Measurements from ENCODE around the gene ARMH4.

The ARMH4 gene

GRCh38 chr14:58100735-58101368 lies 51.2 kb downstream of the ARMH4 start:
- no peak for DNase-seq (ENCODE audit: low read depth in 2 of 2)

- no peak for DNase-seq (ENCODE audit: low read depth in 2 of 2)
Measured at GRCh38 chr14:58099682-58100081, 52.3 kb downstream of the ARMH4 start.

GRCh38 chr14:58098507-58098906 lies 53.5 kb downstream of the ARMH4 start:
- DNase-seq (ENCODE audit: low read depth in 2 of 2): no peak

GRCh38 chr14:58096731-58097130 lies 55.3 kb downstream of the ARMH4 start:
- DNase-seq (ENCODE audit: low read depth in 2 of 2): no peak

GRCh38 chr14:58091883-58092630 lies 60.0 kb downstream of the ARMH4 start:
- DNase-seq (ENCODE audit: low read depth in 2 of 2): no peak

- no peak for DNase-seq (ENCODE audit: low read depth in 2 of 2)
Measured at GRCh38 chr14:58089612-58090011, 62.4 kb downstream of the ARMH4 start.

- DNase-seq (ENCODE audit: low read depth in 2 of 2): no peak
Measured at GRCh38 chr14:58088961-58089360, 63.1 kb downstream of the ARMH4 start.

- DNase-seq (ENCODE audit: low read depth in 2 of 2): no peak
Measured at GRCh38 chr14:58085877-58086276, 66.1 kb downstream of the ARMH4 start.

- DNase-seq (ENCODE audit: low read depth in 2 of 2): no peak
Measured at GRCh38 chr14:58082491-58083098, 69.4 kb downstream of the ARMH4 start.

- DNase-seq (ENCODE audit: low read depth in 2 of 2): no peak
Measured at GRCh38 chr14:58082011-58082410, 70.0 kb downstream of the ARMH4 start.

GRCh38 chr14:58078471-58078870 lies 73.5 kb downstream of the ARMH4 start:
- DNase-seq (ENCODE audit: low read depth in 2 of 2): no peak

- no peak for DNase-seq (ENCODE audit: low read depth in 2 of 2)
Measured at GRCh38 chr14:58078068-58078467, 73.9 kb downstream of the ARMH4 start.

- no peak for DNase-seq (ENCODE audit: low read depth in 2 of 2)
Measured at GRCh38 chr14:58077621-58078020, 74.4 kb downstream of the ARMH4 start.

- DNase-seq (ENCODE audit: low read depth in 2 of 2): no peak
Measured at GRCh38 chr14:58073516-58073915, 78.5 kb downstream of the ARMH4 start.

GRCh38 chr14:58072288-58073071 lies 79.5 kb downstream of the ARMH4 start:
- peak in 1 of 2 donors; percentile 5 for DNase-seq (ENCODE audit: low read depth in 2 of 2)

- no peak for DNase-seq (ENCODE audit: low read depth in 2 of 2)
Measured at GRCh38 chr14:58071341-58071740, 80.7 kb downstream of the ARMH4 start.

- no peak for DNase-seq (ENCODE audit: low read depth in 2 of 2)
Measured at GRCh38 chr14:58068306-58068705, 83.7 kb downstream of the ARMH4 start.

GRCh38 chr14:58066115-58066514 lies 85.9 kb downstream of the ARMH4 start:
- no peak for DNase-seq (ENCODE audit: low read depth in 2 of 2)

- no peak for DNase-seq (ENCODE audit: low read depth in 2 of 2)
Measured at GRCh38 chr14:58061581-58061980, 90.4 kb downstream of the ARMH4 start.

- DNase-seq (ENCODE audit: low read depth in 2 of 2): no peak
Measured at GRCh38 chr14:58060898-58061297, 91.1 kb downstream of the ARMH4 start.

GRCh38 chr14:58060077-58060476 lies 91.9 kb downstream of the ARMH4 start:
- DNase-seq (ENCODE audit: low read depth in 2 of 2): no peak

GRCh38 chr14:58059126-58059525 lies 92.9 kb downstream of the ARMH4 start:
- DNase-seq (ENCODE audit: low read depth in 2 of 2): no peak

All from activated CD8-positive, alpha-beta memory T cell treated with anti-CD3 and anti-CD28 coated beads for 4 hours (primary cell).